K562 (cell line): Measurements from ENCODE around the gene FMN2. TPM values are rescaled to one million over a fixed set of nuclear protein-coding genes. Genes with fewer than 3 reads are reported as not detected.

Source experiments
- ATAC-seq: fragments of 200-7000 bp; cut with Tn5 transposase; 3 replicates; pipeline ENCODE4 v1.9.1; 2020; ENCODE audit warnings: moderate library complexity
- BruUV-seq: library from RNA; stranded (reverse); fragments of 400-500 nt; replicated peaks from 2 replicates; lab custom pipeline; 2021; lab: Mats Ljungman, UMichigan
- CTCF ChIA-PET: fragments of 300-600 bp; formaldehyde crosslinking; extraction: SDS; loops from one replicate; lab custom pipeline; 2021; ENCODE audit warnings: low intra/inter-chr PET ratio; lab: Yijun Ruan, JAX
- POLR2A ChIA-PET: fragments of 300-600, 350-650 bp; sonication (Branson Sonifier 250); formaldehyde crosslinking; extraction: SDS; loops from one replicate; lab custom pipeline; 2021; ENCODE audit warnings: antibody characterized with exemption, inconsistent platforms; lab: Yijun Ruan, JAX
- DNase-seq, 4 experiments: peaks; one replicate each; pipeline versions ENCODE4 v3.0.0 to v3.0.0-alpha.2; 2011 to 2018; ENCODE audit warnings: low spot score in 3 of 4, mixed read lengths in 3 of 4; ENCODE audit errors: extremely low read depth in 1 of 4
- FAIRE-seq: peaks from 2 replicates; lab custom pipeline; 2011; peaks lifted over from hg19 to GRCh38; lab: Jason Lieb, UNC
- H2AFZ ChIP-seq: 2 replicates; pipeline ENCODE4 v1.6.0; 2011; ENCODE audit warnings: low read depth, low read length, control low read depth, inconsistent platforms
- H3K27ac ChIP-seq: fragments of 200-600 bp; 3 replicates; pipeline ENCODE4 v1.8.0; 2011; ENCODE audit warnings: low read depth, mild to moderate bottlenecking, control low read depth, inconsistent platforms, low read length, moderate library complexity, mixed read lengths; ENCODE audit errors: extremely low read depth
- H3K27me3 ChIP-seq, 2 experiments: fragments of 300-600 bp in 1 of 2; 2 replicates in 1 of 2; 3 replicates in 1 of 2; pipeline versions ENCODE4 v1.6.0 to v1.8.0; 2011; ENCODE audit warnings: inconsistent platforms in 2 of 2, low read length in 2 of 2, mild to moderate bottlenecking in 1 of 2, mixed read lengths in 1 of 2, moderate library complexity in 1 of 2; ENCODE audit not compliant: control insufficient read depth in 2 of 2, insufficient read depth in 2 of 2
- H3K36me3 ChIP-seq: fragments of 300-600 bp; 3 replicates; pipeline ENCODE4 v1.8.0; 2011; ENCODE audit warnings: mild to moderate bottlenecking, low read length, inconsistent platforms; ENCODE audit not compliant: control insufficient read depth, insufficient read depth
- H3K4me1 ChIP-seq, 2 experiments: fragments of 200-600 bp in 1 of 2; replicated peaks in 1 of 2; 2 replicates in 1 of 2; 3 replicates in 1 of 2; pipeline versions ENCODE4 v1.5.1 to v1.8.0; 2011; ENCODE audit warnings: inconsistent platforms in 2 of 2, low read length in 2 of 2, mild to moderate bottlenecking in 1 of 2, mixed read lengths in 1 of 2, moderate library complexity in 1 of 2; ENCODE audit not compliant: control insufficient read depth in 2 of 2, insufficient read depth in 2 of 2
- H3K4me2 ChIP-seq: 2 replicates; pipeline ENCODE4 v1.6.1; 2011; ENCODE audit warnings: low read length, control low read depth, inconsistent platforms, mixed read lengths; ENCODE audit not compliant: insufficient read depth
- H3K4me3 ChIP-seq: fragments of 200-600 bp; sonication (generic), shearing (Covaris generic); 2 replicates; pipeline ENCODE4 v1.5.1; 2016; ENCODE audit warnings: control low read depth, inconsistent platforms
- H3K79me2 ChIP-seq: fragments of 200-600 bp; 3 replicates; pipeline ENCODE4 v1.8.0; 2011; ENCODE audit warnings: low read length, inconsistent platforms; ENCODE audit not compliant: control insufficient read depth, insufficient read depth
- H3K9ac ChIP-seq, 2 experiments: 2 replicates each; pipeline versions ENCODE4 v1.6.0 to v1.6.1; 2011; ENCODE audit warnings: low read depth in 2 of 2, low read length in 2 of 2, control low read depth in 1 of 2, inconsistent platforms in 1 of 2, mild to moderate bottlenecking in 1 of 2, mixed read lengths in 1 of 2; ENCODE audit not compliant: insufficient read depth in 1 of 2
- H3K9me1 ChIP-seq: one replicate; pipeline ENCODE4 v1.6.0; 2011; ENCODE audit warnings: inconsistent platforms, mild to moderate bottlenecking, low read length, moderate library complexity; ENCODE audit not compliant: control insufficient read depth, insufficient read depth
- H3K9me3 ChIP-seq: replicated peaks from 2 replicates; pipeline ENCODE4 v1.5.1; 2011; ENCODE audit warnings: low read depth, low read length, inconsistent platforms; ENCODE audit not compliant: control insufficient read depth, insufficient read depth
- H4K20me1 ChIP-seq: replicated peaks from 2 replicates; pipeline ENCODE4 v1.6.1; 2011; ENCODE audit warnings: low read length, inconsistent platforms, mixed read lengths; ENCODE audit not compliant: control insufficient read depth, insufficient read depth
- AFF1 ChIP-seq, 2 experiments: fragments of 450-650 bp; IDR thresholded peaks; 2 replicates each; pipeline ENCODE4 v1.6.1; 2018; ENCODE audit warnings: mild to moderate bottlenecking in 2 of 2, low read depth in 1 of 2; ENCODE audit not compliant: partially characterized antibody in 2 of 2
- CAMTA2 ChIP-seq: fragments of 250-450 bp; sonication (Bioruptor Pico); conservative IDR thresholded peaks from 2 replicates; pipeline ENCODE4 v1.5.1; 2022
- CSDE1 ChIP-seq, 2 experiments: fragments of 450-650 bp; IDR thresholded peaks; 2 replicates each; pipeline ENCODE4 v1.6.1; 2016; ENCODE audit warnings: mild to moderate bottlenecking in 1 of 2
- HDAC1 ChIP-seq, 2 experiments: fragments of 450-650 bp; IDR thresholded peaks; 2 replicates each; pipeline ENCODE4 v1.6.1; 2016 to 2017; ENCODE audit warnings: inconsistent platforms in 1 of 2, mild to moderate bottlenecking in 1 of 2, moderate library complexity in 1 of 2
- ILK ChIP-seq: fragments of 450-650 bp; IDR thresholded peaks from 2 replicates; pipeline ENCODE4 v1.6.1; 2016; ENCODE audit warnings: missing genetic modification characterization, low read depth, mild to moderate bottlenecking, missing compliant biosample characterization, moderate library complexity, borderline replicate concordance
- LEF1 ChIP-seq: fragments of 450-650 bp; IDR thresholded peaks from 2 replicates; pipeline ENCODE4 v1.6.1; 2016; ENCODE audit warnings: mild to moderate bottlenecking
- MIER1 ChIP-seq: fragments of 450-650 bp; IDR thresholded peaks from 2 replicates; pipeline ENCODE4 v1.6.1; 2016; ENCODE audit warnings: antibody characterized with exemption, mild to moderate bottlenecking, low read depth
- RBM25 ChIP-seq: fragments of 200-400 bp; formaldehyde crosslinking; IDR thresholded peaks from 2 replicates; pipeline ENCODE4 v1.6.1; 2018; ENCODE audit warnings: low read length, low read depth, moderate library complexity; ENCODE audit not compliant: severe bottlenecking
- RCOR1 ChIP-seq, 2 experiments: IDR thresholded peaks; 2 replicates each; pipeline ENCODE4 v1.6.1; 2012; ENCODE audit warnings: low read depth in 2 of 2, low read length in 2 of 2, borderline replicate concordance in 1 of 2, improper control_type of control experiment in 1 of 2
- SNAPC5 ChIP-seq: fragments of 250-450 bp; sonication (Bioruptor Pico); IDR thresholded peaks from 2 replicates; pipeline ENCODE4 v1.8.0; 2021; ENCODE audit warnings: moderate library complexity, mild to moderate bottlenecking, inconsistent platforms
- SNIP1 ChIP-seq: fragments of 450-650 bp; IDR thresholded peaks from 2 replicates; pipeline ENCODE4 v1.7.1; 2017; ENCODE audit warnings: low read depth, mild to moderate bottlenecking
- SP1 ChIP-seq: sonication (generic); formaldehyde crosslinking; IDR thresholded peaks from 2 replicates; pipeline ENCODE4 v1.8.1; 2022; ENCODE audit warnings: mild to moderate bottlenecking, missing genetic modification reagents
- TAF7 ChIP-seq: fragments of 450-650 bp; IDR thresholded peaks from 2 replicates; pipeline ENCODE4 v1.6.1; 2016; ENCODE audit warnings: missing genetic modification characterization, missing compliant biosample characterization
- ZNF134 ChIP-seq: fragments of 250-450 bp; sonication (Bioruptor Pico); conservative IDR thresholded peaks from 2 replicates; pipeline ENCODE4 v1.4.0; 2020
- ZNF253 ChIP-seq: fragments of 250-450 bp; sonication (Bioruptor Pico); conservative IDR thresholded peaks from 2 replicates; pipeline ENCODE4 v1.6.1; 2021; ENCODE audit warnings: mild to moderate bottlenecking
- ZNF324 ChIP-seq: fragments of 250-450 bp; sonication (Bioruptor Pico); IDR thresholded peaks from 2 replicates; pipeline ENCODE4 v1.4.0; 2020; ENCODE audit warnings: mild to moderate bottlenecking
- ZNF507 ChIP-seq: conservative IDR thresholded peaks from 2 replicates; pipeline ENCODE4 v1.6.1; 2017; ENCODE audit warnings: missing genetic modification characterization, missing compliant biosample characterization
- ZNF75A ChIP-seq: fragments of 450-650 bp; formaldehyde crosslinking; IDR thresholded peaks from 2 replicates; pipeline ENCODE4 v1.4.0; 2020; ENCODE audit warnings: mild to moderate bottlenecking
- WGBS: fragments of 100-300 bp; shearing (Covaris generic); methylation state at CpG from one replicate; pipeline ENCODE4 v1.1.6; 2016; ENCODE audit warnings: low coverage, mixed read lengths; ENCODE audit not compliant: insufficient coverage; ENCODE audit errors: missing lambda C conversion rate; 5-methylcytosine and 5-hydroxymethylcytosine counted together
- in situ Hi-C: fragments of 300-500 bp; cut with MboI; formaldehyde crosslinking; loops from 4 replicates; pipeline ENCODE4 v1.15.0; 2018; ENCODE audit warnings: inconsistent platforms, mixed read lengths
- intact Hi-C: fragments of 100-400 bp; cut with micrococcal nuclease; formaldehyde crosslinking; loops from 2 replicates; pipeline ENCODE4 v1.14.2; 2022
- polyA plus RNA-seq, 8 experiments: library from polyadenylated mRNA; depleted of rRNA in 4 of 8; stranded (reverse) in 5 of 8; unstranded in 3 of 8; fragments of >200 nt; fragmentation: Nextera tagmentation in 2 of 8; fragmentation: Illumina TruSeq in 1 of 8; extraction: Ambion mirVana in 2 of 8; extraction: Trizol in 1 of 8; gene quantifications; 2 replicates each; pipeline versions ENCODE4 v1.2.1 to v1.2.3, GENCODE V29; 2011 to 2014; ENCODE audit warnings: inconsistent platforms in 1 of 8, missing spikeins in 1 of 8
- total RNA-seq, 7 experiments: library from RNA; depleted of rRNA in 6 of 7; stranded (reverse); fragments of >200 nt in 6 of 7; fragmentation: Illumina TruSeq in 2 of 7; extraction: Trizol in 2 of 7; gene quantifications; 2 replicates each; pipeline versions ENCODE4 v1.2.1 to v1.2.3, GENCODE V29; 2011 to 2021; ENCODE audit warnings: low replicate concordance in 1 of 7

Gene FMN2
- total and polyA plus RNA-seq, 9 of the 15 experiments (the other 6 are each of a cell fraction or from before 2014, with no cell fraction given), result 0.15 to 0.45 (median 0.16) TPM; not detected in 3

GRCh38 chr1:240287722-240288121 is 196.0 kb downstream of the FMN2 start:
- no peaks in the 10 kb centered on the region for H3K9me1 ChIP-seq
- whole genome bisulfite sequencing, result 20% methylated on average over 1 of the region's 1 CpG
- no peaks in the 10 kb centered on the region for H3K36me3 ChIP-seq
- no peaks in the 10 kb centered on the region for H3K79me2 ChIP-seq
- POLR2A ChIA-PET, result no interaction called here
- in situ Hi-C loops, result no loop called here
- CTCF ChIA-PET, result no interaction called here
- BruUV-seq, result no TSS peak
- FAIRE-seq (no peak), DNase-seq (no peak), ATAC-seq (no peak)
- H3K27me3 ChIP-seq, result no peaks in the 10 kb centered on the region
- no peak overlapping the region for H3K27ac ChIP-seq
- H3K4me1 ChIP-seq, result no peaks in the 10 kb centered on the region
- H3K9me3 ChIP-seq, result no peaks in the 10 kb centered on the region; the same call in none of the 2 replicates
- intact Hi-C loops, result no loop called here
- no peak overlapping the region for H3K4me2 ChIP-seq
- no peak overlapping the region for H2AFZ ChIP-seq
- H4K20me1 ChIP-seq, result no peaks in the 10 kb centered on the region
- H3K4me3 ChIP-seq, result no peak overlapping the region
- TF ChIP-seq RBM25 (no peak), HDAC1 (IDR thresholded peaks at IDR 0.05) (no peak), CAMTA2 (CRISPR knock-in tag) (no peak), SNIP1 (no peak), ILK (tag) (no peak), ZNF507 (tag) (no peak), SP1 (CRISPR knock-in tag) (no peak), SNAPC5 (CRISPR knock-in tag) (no peak), CSDE1 (IDR thresholded peaks at IDR 0.05) (no peak), TAF7 (tag) (no peak), ZNF324 (CRISPR knock-in tag) (no peak), ZNF75A (CRISPR knock-in tag) (no peak), LEF1 (no peak), ZNF134 (CRISPR knock-in tag) (no peak), RCOR1 (IDR thresholded peaks at IDR 0.05; ENCODE audit: borderline replicate concordance in 1 of 2, low read depth in 2 of 2, low read length in 2 of 2) (no peak), ZNF253 (CRISPR knock-in tag) (no peak), AFF1 (IDR thresholded peaks at IDR 0.05; ENCODE audit: low read depth in 1 of 2, partially characterized antibody in 2 of 2) (no peak), MIER1 (no peak)
- H3K9ac ChIP-seq, result no peak overlapping the region
